NCI-H2196 (cell line): Measurements from ENCODE around the gene SLC44A3.

Source experiments
- DNase-seq: peaks from one replicate; lab custom pipeline; 2025; ENCODE audit not compliant: unreplicated experiment; lab: John Stamatoyannopoulos, UW

The SLC44A3 gene

GRCh38 chr1:94872771-94873495, 52.8 kb downstream of the SLC44A3 start:
- DNase-seq = no peak

GRCh38 chr1:94873520-94874351, 53.6 kb downstream of the SLC44A3 start:
- peak; percentile 24 for DNase-seq

GRCh38 chr1:94874423-94874822, 54.3 kb downstream of the SLC44A3 start:
- DNase-seq = no peak

GRCh38 chr1:94875794-94876193, 55.6 kb downstream of the SLC44A3 start:
- no peak for DNase-seq

GRCh38 chr1:94876362-94876761, 56.2 kb downstream of the SLC44A3 start:
- DNase-seq = no peak

- no peak for DNase-seq
Observed at GRCh38 chr1:94878329-94878728, 58.2 kb downstream of the SLC44A3 start.

- DNase-seq = no peak
Observed at GRCh38 chr1:94883691-94884090, 63.5 kb downstream of the SLC44A3 start.

GRCh38 chr1:94884106-94884505, 63.9 kb downstream of the SLC44A3 start:
- DNase-seq = no peak

GRCh38 chr1:94884507-94884906, 64.3 kb downstream of the SLC44A3 start:
- DNase-seq = no peak

- no peak for DNase-seq
Observed at GRCh38 chr1:94886361-94886760, 66.2 kb downstream of the SLC44A3 start.

GRCh38 chr1:94887106-94887505, 66.9 kb downstream of the SLC44A3 start:
- no peak for DNase-seq

- no peak for DNase-seq
Observed at GRCh38 chr1:94887603-94888171, 67.5 kb downstream of the SLC44A3 start.

GRCh38 chr1:94888201-94888600, 68.0 kb downstream of the SLC44A3 start:
- DNase-seq = no peak

- no peak for DNase-seq
Observed at GRCh38 chr1:94892604-94893254, 72.6 kb downstream of the SLC44A3 start.

- DNase-seq = no peak
Observed at GRCh38 chr1:94894630-94895029, 74.5 kb downstream of the SLC44A3 start.

GRCh38 chr1:94895518-94895917, 75.4 kb downstream of the SLC44A3 start:
- DNase-seq = no peak

GRCh38 chr1:94898491-94899385, 78.6 kb downstream of the SLC44A3 start:
- DNase-seq = no peak

GRCh38 chr1:94899756-94900155, 79.6 kb downstream of the SLC44A3 start:
- no peak for DNase-seq

GRCh38 chr1:94901841-94902240, 81.7 kb downstream of the SLC44A3 start:
- DNase-seq = no peak

GRCh38 chr1:94903280-94904009, 83.3 kb downstream of the SLC44A3 start:
- no peak for DNase-seq
